Tibial nerve (tissue), 4 donors: ENCODE results near the gene PIP5KL1. TPM values are rescaled to one million over a fixed set of nuclear protein-coding genes. Genes with fewer than 3 reads are reported as not detected.
"Not testable (repeated sequence)": the region's sequence is repeated elsewhere in the genome, so short reads cannot be mapped to it uniquely, and the experiment has no call there.

Experiments
- DNase-seq, 2 donors: peaks; one replicate each; pipeline ENCODE4 v3.0.0-alpha.2; 2019; ENCODE audit warnings: low spot score in 2 of 2
- H3K27ac ChIP-seq, 4 donors: fragments of 200-600 bp; sonication (generic) in 3 of 4; one replicate each; pipeline ENCODE4 v1.5.1; 2017 to 2019; ENCODE audit warnings: mild to moderate bottlenecking in 1 of 4
- H3K27me3 ChIP-seq, 2 donors: fragments of 200-600 bp; sonication (generic) in 1 of 2; one replicate each; pipeline versions ENCODE4 v1.5.1 to v1.6.0; 2017 to 2019
- H3K36me3 ChIP-seq, 3 donors: fragments of 200-600 bp; sonication (generic); one replicate each; pipeline ENCODE4 v1.5.1; 2018 to 2019
- H3K4me1 ChIP-seq, 4 donors: fragments of 200-600 bp; sonication (generic) in 3 of 4; one replicate each; pipeline ENCODE4 v1.5.1; 2017 to 2019
- H3K4me3 ChIP-seq, 4 donors: fragments of 200-600 bp; sonication (generic) in 3 of 4; one replicate each; pipeline ENCODE4 v1.5.1; 2017 to 2019; ENCODE audit warnings: mild to moderate bottlenecking in 1 of 4, moderate library complexity in 1 of 4
- H3K9me3 ChIP-seq, 4 donors: fragments of 200-600 bp; sonication (generic) in 3 of 4; one replicate each; pipeline ENCODE4 v1.5.1; 2017 to 2019
- EP300 ChIP-seq, 2 donors: sonication (generic); formaldehyde crosslinking; IDR thresholded peaks; one replicate each; pipeline ENCODE4 v1.6.1; 2017; ENCODE audit warnings: antibody characterized with exemption in 2 of 2, mild to moderate bottlenecking in 1 of 2
- POLR2A ChIP-seq, 2 donors: fragments of 450-650 bp; IDR thresholded peaks; one replicate each; pipeline ENCODE4 v1.6.1; 2017; ENCODE audit warnings: antibody characterized with exemption in 2 of 2, mild to moderate bottlenecking in 2 of 2, moderate library complexity in 2 of 2
- WGBS, 2 donors: methylation state at CpG; one replicate each; pipeline ENCODE4 v1.1.5; 2018; 5-methylcytosine and 5-hydroxymethylcytosine counted together
- total RNA-seq, 4 donors: library from RNA; depleted of rRNA; stranded (reverse); fragments of >200 nt; gene quantifications; one replicate each; pipeline ENCODE4 v1.1.0, GENCODE V29; 2016
- TF ChIP-seq, protein P1 (sequence below), 5 experiments: fragments of 200-600 bp in 3 of 5; fragments of 450-650 bp in 2 of 5; sonication (generic) in 3 of 5; IDR thresholded peaks; one replicate each; pipeline ENCODE4 v1.5.1; 2016 to 2019; ENCODE audit warnings: antibody characterized with exemption in 5 of 5, mild to moderate bottlenecking in 3 of 5, moderate library complexity in 2 of 5

PIP5KL1 gene
- total RNA-seq, 4 donors from 2014 or later: 0.59 TPM; not detected in 3

DNA sequence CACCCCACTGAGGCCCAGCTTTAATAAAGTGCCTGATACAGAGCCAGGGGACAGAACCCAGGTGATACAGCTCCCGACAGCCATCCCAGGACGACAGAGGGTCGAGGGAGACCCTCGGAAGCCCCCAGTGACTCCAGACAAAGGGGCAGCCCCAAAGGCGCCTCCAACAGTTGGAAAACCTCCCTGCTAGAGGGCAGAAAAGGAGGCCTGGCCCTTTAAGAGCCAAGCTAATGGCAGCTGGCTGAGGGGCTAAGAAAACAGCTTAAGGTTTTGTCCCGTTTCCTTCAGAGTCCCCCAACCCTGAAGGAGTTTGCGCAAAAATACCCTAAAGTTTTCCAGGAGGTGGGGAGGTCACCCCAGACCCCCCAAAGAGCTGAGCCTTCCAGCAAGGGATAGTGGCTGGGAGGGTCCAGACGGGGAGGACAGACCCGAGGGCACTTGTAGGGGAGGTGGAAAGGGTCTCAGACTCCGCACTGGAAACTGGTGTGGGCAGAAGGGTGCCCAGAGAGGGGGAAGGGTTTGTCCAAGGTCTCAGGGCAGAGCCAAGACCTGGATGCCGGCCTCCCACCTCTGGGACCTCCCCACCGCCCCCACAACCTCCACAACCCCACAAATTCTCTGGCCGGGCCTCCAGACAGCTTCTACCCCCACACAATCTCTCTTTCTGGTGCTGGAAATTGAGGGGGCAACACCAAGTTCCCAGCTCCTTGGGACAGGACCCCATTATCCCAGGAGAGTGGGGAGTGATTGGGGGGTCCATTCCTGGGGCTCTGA, 44.9 kb downstream of the PIP5KL1 start:
- 55 to 63% methylated on average over 8 to 13 of the region's 13 CpGs for WGBS, 2 donors
- Histone ChIP-seq H3K4me3 (no peak overlapping the region), H3K36me3 (peaks cover 9 to 82% (median 24%) of the 10 kb centered on the region in 3 donors), H3K27me3 (no peaks in the 10 kb centered on the region), H3K4me1 (peaks cover 0 to 35% (median 14%) of the 10 kb centered on the region in 4 donors), H3K27ac (peak overlapping the region in 3 of 4 donors; percentile 43 to 76 (median 63)), H3K9me3 (no peaks in the 10 kb centered on the region)
- DNase-seq: no peak
- TF ChIP-seq, protein P1, sequence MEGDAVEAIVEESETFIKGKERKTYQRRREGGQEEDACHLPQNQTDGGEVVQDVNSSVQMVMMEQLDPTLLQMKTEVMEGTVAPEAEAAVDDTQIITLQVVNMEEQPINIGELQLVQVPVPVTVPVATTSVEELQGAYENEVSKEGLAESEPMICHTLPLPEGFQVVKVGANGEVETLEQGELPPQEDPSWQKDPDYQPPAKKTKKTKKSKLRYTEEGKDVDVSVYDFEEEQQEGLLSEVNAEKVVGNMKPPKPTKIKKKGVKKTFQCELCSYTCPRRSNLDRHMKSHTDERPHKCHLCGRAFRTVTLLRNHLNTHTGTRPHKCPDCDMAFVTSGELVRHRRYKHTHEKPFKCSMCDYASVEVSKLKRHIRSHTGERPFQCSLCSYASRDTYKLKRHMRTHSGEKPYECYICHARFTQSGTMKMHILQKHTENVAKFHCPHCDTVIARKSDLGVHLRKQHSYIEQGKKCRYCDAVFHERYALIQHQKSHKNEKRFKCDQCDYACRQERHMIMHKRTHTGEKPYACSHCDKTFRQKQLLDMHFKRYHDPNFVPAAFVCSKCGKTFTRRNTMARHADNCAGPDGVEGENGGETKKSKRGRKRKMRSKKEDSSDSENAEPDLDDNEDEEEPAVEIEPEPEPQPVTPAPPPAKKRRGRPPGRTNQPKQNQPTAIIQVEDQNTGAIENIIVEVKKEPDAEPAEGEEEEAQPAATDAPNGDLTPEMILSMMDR (IDR thresholded peaks at IDR 0.05): no peak
- TF ChIP-seq EP300 (IDR thresholded peaks at IDR 0.05): no peak
- TF ChIP-seq POLR2A (IDR thresholded peaks at IDR 0.05): no peak

DNA sequence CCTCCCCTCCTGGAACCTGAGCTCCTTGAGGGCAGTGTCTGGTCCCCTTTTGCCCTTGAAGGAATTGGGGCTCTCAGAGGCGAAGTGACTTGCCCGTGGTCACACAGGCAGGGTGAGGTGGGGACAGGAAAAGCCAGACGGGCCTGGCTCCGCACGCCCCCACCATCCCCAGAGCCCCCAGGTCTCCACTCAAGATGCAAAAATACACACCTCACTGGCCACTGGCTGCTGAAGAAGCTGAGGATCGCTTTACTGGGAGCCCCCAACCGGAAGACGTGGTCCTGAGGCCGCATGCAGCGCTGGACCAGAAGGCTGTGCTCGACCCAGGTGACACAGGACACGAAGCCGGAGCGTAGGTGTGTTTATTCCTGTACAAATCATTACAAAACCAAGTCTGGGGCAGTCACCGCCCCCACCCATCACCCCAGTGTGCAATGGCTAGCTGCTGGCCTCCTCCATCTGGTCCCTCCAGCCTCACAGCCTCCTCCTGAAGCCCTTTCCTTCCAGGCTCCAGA, 45.5 kb downstream of the PIP5KL1 start:
- no peaks in the 10 kb centered on the region for H3K9me3 ChIP-seq
- DNase-seq: no peak
- no peak for TF ChIP-seq EP300 (IDR thresholded peaks at IDR 0.05)
- no peak for TF ChIP-seq POLR2A (IDR thresholded peaks at IDR 0.05)
- TF ChIP-seq, protein P1 (IDR thresholded peaks at IDR 0.05): no peak
- no peaks in the 10 kb centered on the region for H3K27me3 ChIP-seq
- H3K4me3 ChIP-seq: no peak overlapping the region
- peaks cover 7 to 75% (median 18%) of the 10 kb centered on the region in 3 donors for H3K36me3 ChIP-seq
- peaks cover 0 to 35% (median 14%) of the 10 kb centered on the region in 4 donors for H3K4me1 ChIP-seq
- peak overlapping the region; percentile 25 to 76 (median 53) for H3K27ac ChIP-seq
- 65 to 72% methylated on average over 15 of the region's 15 CpGs for WGBS, 2 donors

DNA sequence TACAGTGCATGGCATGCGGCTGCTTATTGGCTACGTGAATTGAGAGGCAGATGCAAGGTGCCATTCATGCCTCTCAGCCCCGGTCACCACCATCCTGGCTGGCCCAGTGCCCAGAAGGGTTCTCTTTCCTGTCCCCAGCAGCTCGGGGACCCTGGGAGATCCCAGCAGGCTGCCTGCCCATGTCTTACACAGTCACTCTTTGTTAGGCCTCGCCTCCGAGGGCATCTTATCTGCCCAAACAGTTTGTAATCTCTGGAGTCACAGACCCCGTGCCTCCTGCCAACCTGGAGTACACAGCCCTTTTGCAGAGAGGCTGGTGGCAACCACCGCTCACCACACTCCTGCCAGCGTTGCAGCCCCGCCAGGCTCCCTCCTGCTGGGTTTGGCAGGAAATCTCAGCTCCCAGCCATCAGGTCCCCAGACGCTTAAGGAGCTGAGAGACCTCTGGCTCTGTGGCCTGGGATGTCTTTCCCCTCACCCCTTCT, 46.1 kb downstream of the PIP5KL1 start:
- Histone ChIP-seq H3K27ac (peak overlapping the region; percentile 25 to 76 (median 53)), H3K27me3 (no peaks in the 10 kb centered on the region), H3K4me1 (peaks cover 0 to 35% (median 14%) of the 10 kb centered on the region in 4 donors), H3K36me3 (peaks cover 6 to 70% (median 18%) of the 10 kb centered on the region in 3 donors), H3K4me3 (no peak overlapping the region), H3K9me3 (no peaks in the 10 kb centered on the region)
- WGBS, 2 donors: 47 to 58% methylated on average over 11 of the region's 11 CpGs
- TF ChIP-seq POLR2A (IDR thresholded peaks at IDR 0.05) (no peak), EP300 (IDR thresholded peaks at IDR 0.05) (no peak)
- TF ChIP-seq, protein P1 (IDR thresholded peaks at IDR 0.05): no peak
- no peak for DNase-seq

DNA sequence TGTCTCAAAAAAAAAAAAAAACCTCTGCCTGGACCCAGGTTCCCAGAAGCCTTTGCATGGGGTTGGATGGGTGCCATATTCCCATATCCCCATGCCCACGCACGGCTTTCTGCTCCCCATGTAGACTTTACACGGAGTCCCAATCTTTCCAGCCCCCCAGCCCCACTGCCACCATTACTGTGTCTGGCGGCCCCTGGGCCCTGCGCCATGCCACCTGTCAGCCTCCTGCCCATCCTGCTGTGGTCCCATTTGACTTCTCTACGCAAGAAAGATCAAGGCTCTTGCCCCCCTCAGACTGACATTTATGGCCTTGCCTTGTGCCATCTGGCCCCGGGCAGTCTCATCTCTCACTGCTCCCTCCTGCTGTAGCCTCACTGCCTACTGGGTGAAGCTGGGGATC, 46.6 kb downstream of the PIP5KL1 start:
- no peak for DNase-seq
- peaks cover 6 to 64% (median 18%) of the 10 kb centered on the region in 3 donors for H3K36me3 ChIP-seq
- H3K4me1 ChIP-seq: peaks cover 0 to 37% (median 14%) of the 10 kb centered on the region in 4 donors
- H3K4me3 ChIP-seq: no peak overlapping the region
- TF ChIP-seq EP300 (IDR thresholded peaks at IDR 0.05): no peak
- TF ChIP-seq, protein P1 (IDR thresholded peaks at IDR 0.05): no peak
- TF ChIP-seq POLR2A (IDR thresholded peaks at IDR 0.05): no peak
- no peaks in the 10 kb centered on the region for H3K27me3 ChIP-seq
- no peaks in the 10 kb centered on the region for H3K9me3 ChIP-seq
- WGBS, 2 donors: 50 to 58% methylated on average over 7 of the region's 7 CpGs
- peak overlapping the region in 3 of 4 donors; percentile 43 to 76 (median 63) for H3K27ac ChIP-seq

DNA sequence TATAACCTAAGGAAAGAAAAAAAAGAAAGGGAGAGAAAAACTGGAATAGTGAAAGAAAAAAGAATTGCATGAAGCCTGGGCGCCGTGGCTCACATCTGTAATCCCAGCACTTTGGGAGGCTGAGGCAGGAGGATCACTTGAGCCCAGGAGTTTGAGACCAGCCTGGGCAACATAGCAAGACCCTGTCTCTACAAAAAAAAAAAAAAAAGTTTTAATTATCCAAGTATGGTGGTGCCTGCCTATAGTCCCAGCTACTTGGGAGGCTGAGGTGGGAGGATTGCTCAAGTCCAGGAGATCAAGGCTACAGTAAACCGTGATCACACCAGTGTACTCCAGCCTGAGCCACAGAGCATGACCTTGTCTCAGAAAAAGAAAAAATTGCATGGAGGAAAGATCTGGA, 48.9 kb downstream of the PIP5KL1 start:
- H3K27me3 ChIP-seq, H3K27ac ChIP-seq, H3K9me3 ChIP-seq, H3K4me3 ChIP-seq, DNase-seq: not testable (repeated sequence)
- WGBS, 2 donors: 85 to 95% methylated on average over 3 of the region's 3 CpGs
- peaks cover 4 to 42% (median 9%) of the 10 kb centered on the region in 3 donors for H3K36me3 ChIP-seq
- peaks cover 0 to 52% (median 25%) of the 10 kb centered on the region in 4 donors for H3K4me1 ChIP-seq
